HCT116 (cell line): Measurements from ENCODE around the gene MGAM2. TPM values are rescaled to one million over a fixed set of nuclear protein-coding genes. Genes with fewer than 3 reads are reported as not detected.

Experiments used
- ATAC-seq: fragments of 200-7000 bp; cut with Tn5 transposase; 2 replicates; pipeline ENCODE4 v1.9.1; 2020; ENCODE audit warnings: mild to moderate bottlenecking, moderate library complexity
- BruUV-seq: library from RNA; stranded (reverse); fragments of 400-500 nt; replicated peaks from 2 replicates; lab custom pipeline; 2021; lab: Mats Ljungman, UMichigan
- CTCF ChIA-PET: fragments of 300-600 bp; sonication (Branson Sonifier 250); formaldehyde crosslinking; loops from one replicate; lab custom pipeline; 2021; ENCODE audit warnings: antibody characterized with exemption; lab: Charles Lee
- POLR2A ChIA-PET: fragments of 300-600, 350-600 bp; sonication (Branson Sonifier 250); formaldehyde crosslinking; loops from one replicate; lab custom pipeline; 2021; ENCODE audit warnings: antibody characterized with exemption; lab: Charles Lee
- RAD21 ChIA-PET, 2 experiments: fragments of 300-600 bp; sonication (Branson Sonifier 250); formaldehyde crosslinking; loops; one replicate each; lab custom pipeline; 2023; ENCODE audit warnings: low total read pairs in 2 of 2; ENCODE audit not compliant: uncharacterized antibody in 2 of 2, unreplicated experiment in 2 of 2, low non-redundant PET in 1 of 2; lab: Charles Lee
- DNase-seq: peaks from one replicate; pipeline ENCODE4 v3.0.0-alpha.2; 2010; ENCODE audit warnings: low read depth, low spot score
- H2AFZ ChIP-seq: fragments of 200-600 bp; shearing (Covaris generic), sonication (generic); 2 replicates; pipeline ENCODE4 v1.6.1; 2017; ENCODE audit warnings: low read depth, mixed run types, mixed read lengths, antibody characterized with exemption, low read length; ENCODE audit not compliant: poor library complexity, severe bottlenecking
- H3K27ac ChIP-seq: 2 replicates; pipeline ENCODE4 v1.5.1; 2012; ENCODE audit warnings: low read depth, low read length
- H3K27me3 ChIP-seq: fragments of 200-600 bp; sonication (generic); 2 replicates; pipeline ENCODE4 v1.6.1; 2016; ENCODE audit warnings: mixed run types, low read length, mixed read lengths; ENCODE audit not compliant: insufficient read depth
- H3K36me3 ChIP-seq, 2 experiments: fragments of 200-500 bp in 1 of 2; fragments of 200-600 bp in 1 of 2; sonication (Bioruptor generic) in 1 of 2; sonication (generic) in 1 of 2; 2 replicates each; pipeline versions ENCODE4 v1.5.1 to v1.6.1; 2014 to 2016; ENCODE audit warnings: low read length in 2 of 2, inconsistent platforms in 1 of 2, mixed read lengths in 1 of 2, mixed run types in 1 of 2; ENCODE audit not compliant: insufficient read depth in 2 of 2, control insufficient read depth in 1 of 2
- H3K4me1 ChIP-seq, 2 experiments: fragments of 200-600 bp in 1 of 2; sonication (generic) in 1 of 2; 2 replicates each; pipeline versions ENCODE4 v1.5.1 to v1.6.1; 2012 to 2017; ENCODE audit warnings: low read length in 2 of 2, inconsistent platforms in 1 of 2, mild to moderate bottlenecking in 1 of 2, mixed read lengths in 1 of 2, mixed run types in 1 of 2, moderate library complexity in 1 of 2; ENCODE audit not compliant: insufficient read depth in 2 of 2, control insufficient read depth in 1 of 2
- H3K4me2 ChIP-seq: fragments of 200-600 bp; sonication (generic); 2 replicates; pipeline ENCODE4 v1.6.1; 2017; ENCODE audit warnings: mixed run types, low read length, mixed read lengths
- H3K4me3 ChIP-seq, 2 experiments: fragments of 200-600 bp in 1 of 2; sonication (generic) in 1 of 2; replicated peaks in 1 of 2; 2 replicates each; pipeline ENCODE4 v1.5.1; 2011 to 2016; ENCODE audit warnings: low read length in 2 of 2, control low read depth in 1 of 2, low read depth in 1 of 2, mild to moderate bottlenecking in 1 of 2, mixed read lengths in 1 of 2, mixed run types in 1 of 2
- H3K79me2 ChIP-seq: fragments of 200-600 bp; sonication (generic); 2 replicates; pipeline ENCODE4 v1.6.1; 2017; ENCODE audit warnings: mild to moderate bottlenecking, mixed run types, low read length, moderate library complexity, mixed read lengths; ENCODE audit not compliant: insufficient read depth
- H3K9ac ChIP-seq: fragments of 200-600 bp; sonication (generic); 2 replicates; pipeline ENCODE4 v1.6.1; 2016; ENCODE audit warnings: low read length, mixed read lengths
- H3K9me2 ChIP-seq: fragments of 200-600 bp; sonication (generic), shearing (Covaris generic); 2 replicates; pipeline ENCODE4 v1.6.1; 2017; ENCODE audit warnings: mixed run types, mild to moderate bottlenecking, moderate library complexity; ENCODE audit not compliant: insufficient read depth
- H3K9me3 ChIP-seq, 2 experiments: fragments of 200-500 bp in 1 of 2; fragments of 200-600 bp in 1 of 2; sonication (Bioruptor generic) in 1 of 2; sonication (generic) in 1 of 2; 2 replicates each; pipeline ENCODE4 v1.6.1; 2014 to 2017; ENCODE audit warnings: low read length in 2 of 2, mixed read lengths in 2 of 2, inconsistent platforms in 1 of 2, low read depth in 1 of 2, mild to moderate bottlenecking in 1 of 2, mixed run types in 1 of 2, moderate library complexity in 1 of 2; ENCODE audit not compliant: control insufficient read depth in 1 of 2, insufficient read depth in 1 of 2
- H4K20me1 ChIP-seq: fragments of 200-600 bp; sonication (generic), shearing (Covaris generic); 2 replicates; pipeline ENCODE4 v1.6.1; 2017; ENCODE audit warnings: mixed run types, mild to moderate bottlenecking, moderate library complexity; ENCODE audit not compliant: insufficient read depth
- CBX3 ChIP-seq: IDR thresholded peaks from 2 replicates; pipeline ENCODE4 v1.6.1; 2012; ENCODE audit warnings: low read depth
- CTCF ChIP-seq, 3 experiments: fragments of 200-600 bp in 1 of 3; sonication (generic) in 1 of 3; IDR thresholded peaks in 2 of 3; conservative IDR thresholded peaks in 1 of 3; 2 replicates each; pipeline ENCODE4 v1.5.1; 2012 to 2017; ENCODE audit warnings: low read depth in 2 of 3, low read length in 2 of 3, antibody characterized with exemption in 1 of 3, borderline replicate concordance in 1 of 3, control low read depth in 1 of 3, mild to moderate bottlenecking in 1 of 3, mixed read lengths in 1 of 3, mixed run types in 1 of 3, moderate library complexity in 1 of 3; ENCODE audit not compliant: insufficient read depth in 1 of 3
- ELF1 ChIP-seq: IDR thresholded peaks from 2 replicates; pipeline ENCODE4 v1.6.1; 2012; ENCODE audit warnings: low read depth, borderline replicate concordance
- EZH2phosphoT487 ChIP-seq: fragments of 200-600 bp; IDR thresholded peaks from 2 replicates; pipeline ENCODE4 v1.6.1; 2018; ENCODE audit warnings: antibody characterized with exemption, borderline replicate concordance
- FOSL1 ChIP-seq: IDR thresholded peaks from 2 replicates; pipeline ENCODE4 v1.6.1; 2012; ENCODE audit warnings: low read depth
- MAX ChIP-seq: IDR thresholded peaks from 2 replicates; pipeline ENCODE4 v1.6.1; 2012
- REST ChIP-seq: IDR thresholded peaks from 2 replicates; pipeline ENCODE4 v1.6.1; 2012; ENCODE audit warnings: low read depth
- YY1 ChIP-seq: IDR thresholded peaks from 2 replicates; pipeline ENCODE4 v1.6.1; 2011; ENCODE audit warnings: low read length, low read depth, moderate library complexity, mild to moderate bottlenecking; ENCODE audit not compliant: insufficient replicate concordance; ENCODE audit errors: extremely low read depth
- intact Hi-C: fragments of 100-400 bp; cut with micrococcal nuclease; formaldehyde crosslinking; loops from 2 replicates; pipeline ENCODE4 v1.10.0; 2022
- total RNA-seq: library from RNA; stranded (reverse); gene quantifications from one replicate; pipeline ENCODE4 v1.2.1, GENCODE V29; 2021; ENCODE audit not compliant: unreplicated experiment

The MGAM2 gene
- total RNA-seq, 1 experiment from 2014 or later = 0.05 TPM

GRCh38 chr7:142133731-142134148 is 22.2 kb downstream of the MGAM2 start:
- Histone ChIP-seq H3K9me3 (no peaks in the 10 kb centered on the region), H3K79me2 (no peaks in the 10 kb centered on the region), H3K4me3 (no peak overlapping the region), H4K20me1 (no peaks in the 10 kb centered on the region), H3K27ac (no peak overlapping the region), H3K4me1 (no peaks in the 10 kb centered on the region), H3K36me3 (no peaks in the 10 kb centered on the region), H2AFZ (no peak overlapping the region), H3K9me2 (no peaks in the 10 kb centered on the region), H3K27me3 (no peaks in the 10 kb centered on the region), H3K4me2 (no peak overlapping the region), H3K9ac (no peak overlapping the region)
- ChIA-PET RAD21 (no interaction called here), POLR2A (no interaction called here), CTCF (no interaction called here)
- intact Hi-C loops = no loop called here
- TF ChIP-seq ELF1 (no peak), FOSL1 (no peak), EZH2phosphoT487 (no peak), REST (no peak), CBX3 (no peak), YY1 (no peak), CTCF (IDR thresholded peaks at IDR 0.05 in 2 of 3, conservative IDR thresholded peaks at IDR 0.05 in 1 of 3; ENCODE audit: borderline replicate concordance in 1 of 3, insufficient read depth in 1 of 3, low read depth in 2 of 3, low read length in 2 of 3) (no peak), MAX (no peak)
- DNase-seq (no peak), ATAC-seq (no peak)
- no TSS peak for BruUV-seq
